Adipocyte (in vitro differentiated cells): ENCODE data around the gene NEK6.

Experiments
- DNase-seq: peaks from one replicate; pipeline ENCODE4 v3.0.0-alpha.2; 2015; ENCODE audit warnings: low read depth
- H3K27me3 ChIP-seq: replicated peaks from 2 replicates; pipeline ENCODE4 v1.7.0; 2013; ENCODE audit warnings: mild to moderate bottlenecking, low read length, moderate library complexity; ENCODE audit not compliant: control insufficient read depth, insufficient read depth
- H3K36me3 ChIP-seq: 2 replicates; pipeline ENCODE4 v1.7.0; 2013; ENCODE audit warnings: low read length, mild to moderate bottlenecking, moderate library complexity; ENCODE audit not compliant: control insufficient read depth, insufficient read depth, severe bottlenecking
- H3K4me1 ChIP-seq: 2 replicates; pipeline ENCODE4 v1.7.0; 2013; ENCODE audit warnings: mild to moderate bottlenecking, low read length, moderate library complexity; ENCODE audit not compliant: control insufficient read depth, insufficient read depth
- H3K4me3 ChIP-seq: 2 replicates; pipeline ENCODE4 v1.7.0; 2013; ENCODE audit warnings: mild to moderate bottlenecking, low read length, moderate library complexity
- H3K9ac ChIP-seq: 2 replicates; pipeline ENCODE4 v1.7.0; 2013; ENCODE audit warnings: mild to moderate bottlenecking, low read length, moderate library complexity
- H3K9me3 ChIP-seq: 2 replicates; pipeline ENCODE4 v1.7.0; 2013; ENCODE audit warnings: mild to moderate bottlenecking, low read length, moderate library complexity; ENCODE audit not compliant: control insufficient read depth

NEK6 gene

GRCh38 chr9:124293718-124294506, 36.2 kb downstream of the NEK6 start:
- peak overlapping the region; percentile 39 for H3K9ac ChIP-seq
- H3K4me1 ChIP-seq: peaks cover 67% of the 10 kb centered on the region
- H3K36me3 ChIP-seq: peaks cover 51% of the 10 kb centered on the region
- no peaks in the 10 kb centered on the region for H3K9me3 ChIP-seq
- H3K4me3 ChIP-seq: no peak overlapping the region
- peak; percentile 35 for DNase-seq
- H3K27me3 ChIP-seq: no peaks in the 10 kb centered on the region

- Histone ChIP-seq H3K4me1 (peaks cover 71% of the 10 kb centered on the region), H3K36me3 (peaks cover 39% of the 10 kb centered on the region), H3K9me3 (no peaks in the 10 kb centered on the region), H3K9ac (no peak overlapping the region), H3K4me3 (no peak overlapping the region), H3K27me3 (no peaks in the 10 kb centered on the region)
- DNase-seq: no peak
These were observed 37.5 kb downstream of the NEK6 start for GRCh38 chr9:124295159-124295794.

GRCh38 chr9:124296094-124296493, 38.3 kb downstream of the NEK6 start:
- H3K36me3 ChIP-seq: peaks cover 37% of the 10 kb centered on the region
- H3K4me1 ChIP-seq: peaks cover 69% of the 10 kb centered on the region
- no peaks in the 10 kb centered on the region for H3K27me3 ChIP-seq
- H3K9ac ChIP-seq: no peak overlapping the region
- no peaks in the 10 kb centered on the region for H3K9me3 ChIP-seq
- no peak overlapping the region for H3K4me3 ChIP-seq
- no peak for DNase-seq

GRCh38 chr9:124296796-124297550, 39.2 kb downstream of the NEK6 start:
- peaks cover 66% of the 10 kb centered on the region for H3K4me1 ChIP-seq
- H3K36me3 ChIP-seq: peaks cover 39% of the 10 kb centered on the region
- no peaks in the 10 kb centered on the region for H3K27me3 ChIP-seq
- H3K9me3 ChIP-seq: no peaks in the 10 kb centered on the region
- no peak for DNase-seq
- peak overlapping the region; percentile 68 for H3K9ac ChIP-seq
- peak overlapping the region; percentile 2 for H3K4me3 ChIP-seq

GRCh38 chr9:124297551-124297901, 39.8 kb downstream of the NEK6 start:
- H3K27me3 ChIP-seq: no peaks in the 10 kb centered on the region
- peaks cover 60% of the 10 kb centered on the region for H3K4me1 ChIP-seq
- peaks cover 44% of the 10 kb centered on the region for H3K36me3 ChIP-seq
- peak overlapping the region; percentile 2 for H3K4me3 ChIP-seq
- peak; percentile 96 for DNase-seq
- H3K9me3 ChIP-seq: no peaks in the 10 kb centered on the region
- H3K9ac ChIP-seq: peak overlapping the region; percentile 68

GRCh38 chr9:124297915-124298645, 40.3 kb downstream of the NEK6 start:
- peak overlapping the region; percentile 38 for H3K9ac ChIP-seq
- H3K27me3 ChIP-seq: no peaks in the 10 kb centered on the region
- peaks cover 55% of the 10 kb centered on the region for H3K4me1 ChIP-seq
- H3K4me3 ChIP-seq: no peak overlapping the region
- peaks cover 44% of the 10 kb centered on the region for H3K36me3 ChIP-seq
- DNase-seq: no peak
- H3K9me3 ChIP-seq: no peaks in the 10 kb centered on the region

GRCh38 chr9:124298646-124299235, 41.0 kb downstream of the NEK6 start:
- Histone ChIP-seq H3K4me1 (peaks cover 48% of the 10 kb centered on the region), H3K4me3 (no peak overlapping the region), H3K9ac (no peak overlapping the region), H3K27me3 (no peaks in the 10 kb centered on the region), H3K9me3 (no peaks in the 10 kb centered on the region), H3K36me3 (peaks cover 44% of the 10 kb centered on the region)
- DNase-seq: no peak

GRCh38 chr9:124299515-124300090, 41.9 kb downstream of the NEK6 start:
- Histone ChIP-seq H3K4me1 (peaks cover 39% of the 10 kb centered on the region), H3K9ac (no peak overlapping the region), H3K9me3 (no peaks in the 10 kb centered on the region), H3K36me3 (peaks cover 47% of the 10 kb centered on the region), H3K4me3 (no peak overlapping the region), H3K27me3 (no peaks in the 10 kb centered on the region)
- DNase-seq: no peak

GRCh38 chr9:124300312-124300711, 42.6 kb downstream of the NEK6 start:
- Histone ChIP-seq H3K4me1 (peaks cover 39% of the 10 kb centered on the region), H3K9me3 (no peaks in the 10 kb centered on the region), H3K4me3 (no peak overlapping the region), H3K27me3 (no peaks in the 10 kb centered on the region), H3K36me3 (peaks cover 48% of the 10 kb centered on the region), H3K9ac (no peak overlapping the region)
- no peak for DNase-seq

- H3K9ac ChIP-seq: no peak overlapping the region
These were observed 45.2 kb downstream of the NEK6 start for GRCh38 chr9:124302921-124303320.

More at GRCh38 chr9:124302921-124303320, 45.2 kb downstream of the NEK6 start:
- H3K4me3 ChIP-seq: no peak overlapping the region
- no peaks in the 10 kb centered on the region for H3K27me3 ChIP-seq
- no peaks in the 10 kb centered on the region for H3K9me3 ChIP-seq
- H3K4me1 ChIP-seq: peaks cover 36% of the 10 kb centered on the region
- DNase-seq: no peak
- H3K36me3 ChIP-seq: peaks cover 39% of the 10 kb centered on the region
